K562 (cell line): ENCODE results near the gene TREX2. TPM values are rescaled to one million over a fixed set of nuclear protein-coding genes. Genes with fewer than 3 reads are reported as not detected.

Experiments used
- ATAC-seq: fragments of 200-7000 bp; cut with Tn5 transposase; 3 replicates; pipeline ENCODE4 v1.9.1; 2020; ENCODE audit warnings: moderate library complexity
- BruUV-seq: library from RNA; stranded (reverse); fragments of 400-500 nt; replicated peaks from 2 replicates; lab custom pipeline; 2021; lab: Mats Ljungman, UMichigan
- CTCF ChIA-PET: fragments of 300-600 bp; formaldehyde crosslinking; extraction: SDS; loops from one replicate; lab custom pipeline; 2021; ENCODE audit warnings: low intra/inter-chr PET ratio; lab: Yijun Ruan, JAX
- POLR2A ChIA-PET: fragments of 300-600, 350-650 bp; sonication (Branson Sonifier 250); formaldehyde crosslinking; extraction: SDS; loops from one replicate; lab custom pipeline; 2021; ENCODE audit warnings: antibody characterized with exemption, inconsistent platforms; lab: Yijun Ruan, JAX
- DNase-seq, 4 experiments: peaks; one replicate each; pipeline versions ENCODE4 v3.0.0 to v3.0.0-alpha.2; 2011 to 2018; ENCODE audit warnings: low spot score in 3 of 4, mixed read lengths in 3 of 4; ENCODE audit errors: extremely low read depth in 1 of 4
- FAIRE-seq: peaks from 2 replicates; lab custom pipeline; 2011; peaks lifted over from hg19 to GRCh38; lab: Jason Lieb, UNC
- H2AFZ ChIP-seq: 2 replicates; pipeline ENCODE4 v1.6.0; 2011; ENCODE audit warnings: low read depth, low read length, control low read depth, inconsistent platforms
- H3K27ac ChIP-seq: fragments of 200-600 bp; 3 replicates; pipeline ENCODE4 v1.8.0; 2011; ENCODE audit warnings: low read depth, mild to moderate bottlenecking, control low read depth, inconsistent platforms, low read length, moderate library complexity, mixed read lengths; ENCODE audit errors: extremely low read depth
- H3K27me3 ChIP-seq, 2 experiments: fragments of 300-600 bp in 1 of 2; 2 replicates in 1 of 2; 3 replicates in 1 of 2; pipeline versions ENCODE4 v1.6.0 to v1.8.0; 2011; ENCODE audit warnings: inconsistent platforms in 2 of 2, low read length in 2 of 2, mild to moderate bottlenecking in 1 of 2, mixed read lengths in 1 of 2, moderate library complexity in 1 of 2; ENCODE audit not compliant: control insufficient read depth in 2 of 2, insufficient read depth in 2 of 2
- H3K36me3 ChIP-seq: fragments of 300-600 bp; 3 replicates; pipeline ENCODE4 v1.8.0; 2011; ENCODE audit warnings: mild to moderate bottlenecking, low read length, inconsistent platforms; ENCODE audit not compliant: control insufficient read depth, insufficient read depth
- H3K4me1 ChIP-seq, 2 experiments: fragments of 200-600 bp in 1 of 2; replicated peaks in 1 of 2; 2 replicates in 1 of 2; 3 replicates in 1 of 2; pipeline versions ENCODE4 v1.5.1 to v1.8.0; 2011; ENCODE audit warnings: inconsistent platforms in 2 of 2, low read length in 2 of 2, mild to moderate bottlenecking in 1 of 2, mixed read lengths in 1 of 2, moderate library complexity in 1 of 2; ENCODE audit not compliant: control insufficient read depth in 2 of 2, insufficient read depth in 2 of 2
- H3K4me2 ChIP-seq: 2 replicates; pipeline ENCODE4 v1.6.1; 2011; ENCODE audit warnings: low read length, control low read depth, inconsistent platforms, mixed read lengths; ENCODE audit not compliant: insufficient read depth
- H3K4me3 ChIP-seq: fragments of 200-600 bp; sonication (generic), shearing (Covaris generic); 2 replicates; pipeline ENCODE4 v1.5.1; 2016; ENCODE audit warnings: control low read depth, inconsistent platforms
- H3K79me2 ChIP-seq: fragments of 200-600 bp; 3 replicates; pipeline ENCODE4 v1.8.0; 2011; ENCODE audit warnings: low read length, inconsistent platforms; ENCODE audit not compliant: control insufficient read depth, insufficient read depth
- H3K9ac ChIP-seq, 2 experiments: 2 replicates each; pipeline versions ENCODE4 v1.6.0 to v1.6.1; 2011; ENCODE audit warnings: low read depth in 2 of 2, low read length in 2 of 2, control low read depth in 1 of 2, inconsistent platforms in 1 of 2, mild to moderate bottlenecking in 1 of 2, mixed read lengths in 1 of 2; ENCODE audit not compliant: insufficient read depth in 1 of 2
- H3K9me1 ChIP-seq: one replicate; pipeline ENCODE4 v1.6.0; 2011; ENCODE audit warnings: inconsistent platforms, mild to moderate bottlenecking, low read length, moderate library complexity; ENCODE audit not compliant: control insufficient read depth, insufficient read depth
- H3K9me3 ChIP-seq: replicated peaks from 2 replicates; pipeline ENCODE4 v1.5.1; 2011; ENCODE audit warnings: low read depth, low read length, inconsistent platforms; ENCODE audit not compliant: control insufficient read depth, insufficient read depth
- H4K20me1 ChIP-seq: replicated peaks from 2 replicates; pipeline ENCODE4 v1.6.1; 2011; ENCODE audit warnings: low read length, inconsistent platforms, mixed read lengths; ENCODE audit not compliant: control insufficient read depth, insufficient read depth
- DDX20 ChIP-seq: fragments of 450-650 bp; IDR thresholded peaks from 2 replicates; pipeline ENCODE4 v1.6.1; 2016; ENCODE audit warnings: missing genetic modification characterization, low read depth, mild to moderate bottlenecking, missing compliant biosample characterization, moderate library complexity
- GTF2A2 ChIP-seq: IDR thresholded peaks from 2 replicates; pipeline ENCODE4 v1.6.1; 2016; ENCODE audit warnings: mild to moderate bottlenecking, missing genetic modification characterization, missing compliant biosample characterization
- SIN3B ChIP-seq: fragments of 450-650 bp; IDR thresholded peaks from 2 replicates; pipeline ENCODE4 v1.6.1; 2017; ENCODE audit warnings: low read depth, mild to moderate bottlenecking, moderate library complexity
- ZNF431 ChIP-seq: sonication (generic); formaldehyde crosslinking; IDR thresholded peaks from 2 replicates; pipeline ENCODE4 v1.8.0; 2022; ENCODE audit warnings: mild to moderate bottlenecking, missing genetic modification reagents
- ZNF445 ChIP-seq: fragments of 250-450 bp; sonication (Bioruptor Pico); IDR thresholded peaks from 2 replicates; pipeline ENCODE4 v1.4.0; 2020; ENCODE audit warnings: low read depth, mild to moderate bottlenecking, moderate library complexity
- WGBS: fragments of 100-300 bp; shearing (Covaris generic); methylation state at CpG from one replicate; pipeline ENCODE4 v1.1.6; 2016; ENCODE audit warnings: low coverage, mixed read lengths; ENCODE audit not compliant: insufficient coverage; ENCODE audit errors: missing lambda C conversion rate; 5-methylcytosine and 5-hydroxymethylcytosine counted together
- in situ Hi-C: fragments of 300-500 bp; cut with MboI; formaldehyde crosslinking; loops from 4 replicates; pipeline ENCODE4 v1.15.0; 2018; ENCODE audit warnings: inconsistent platforms, mixed read lengths
- intact Hi-C: fragments of 100-400 bp; cut with micrococcal nuclease; formaldehyde crosslinking; loops from 2 replicates; pipeline ENCODE4 v1.14.2; 2022
- polyA plus RNA-seq, 8 experiments: library from polyadenylated mRNA; depleted of rRNA in 4 of 8; stranded (reverse) in 5 of 8; unstranded in 3 of 8; fragments of >200 nt; fragmentation: Nextera tagmentation in 2 of 8; fragmentation: Illumina TruSeq in 1 of 8; extraction: Ambion mirVana in 2 of 8; extraction: Trizol in 1 of 8; gene quantifications; 2 replicates each; pipeline versions ENCODE4 v1.2.1 to v1.2.3, GENCODE V29; 2011 to 2014; ENCODE audit warnings: inconsistent platforms in 1 of 8, missing spikeins in 1 of 8
- total RNA-seq, 7 experiments: library from RNA; depleted of rRNA in 6 of 7; stranded (reverse); fragments of >200 nt in 6 of 7; fragmentation: Illumina TruSeq in 2 of 7; extraction: Trizol in 2 of 7; gene quantifications; 2 replicates each; pipeline versions ENCODE4 v1.2.1 to v1.2.3, GENCODE V29; 2011 to 2021; ENCODE audit warnings: low replicate concordance in 1 of 7
- TF ChIP-seq, protein P1 (sequence below): fragments of 450-650 bp; IDR thresholded peaks from 2 replicates; pipeline ENCODE4 v1.6.1; 2014; ENCODE audit warnings: low read depth, mild to moderate bottlenecking, moderate library complexity, borderline replicate concordance
- TF ChIP-seq, protein P2 (sequence below): IDR thresholded peaks from 2 replicates; pipeline ENCODE4 v1.6.1; 2011; ENCODE audit not compliant: insufficient read length; ENCODE audit errors: extremely low read depth
- TF ChIP-seq, protein P3 (sequence below): fragments of 200-400 bp; formaldehyde crosslinking; IDR thresholded peaks from 2 replicates; pipeline ENCODE4 v1.6.1; 2017; ENCODE audit warnings: mild to moderate bottlenecking, low read depth, low read length, moderate library complexity

Gene TREX2
- total and polyA plus RNA-seq, 9 of the 15 experiments (the other 6 are each of a cell fraction or from before 2014, with no cell fraction given) = 0.07 to 1.5 (median 0.33) TPM; not detected in 2

DNA sequence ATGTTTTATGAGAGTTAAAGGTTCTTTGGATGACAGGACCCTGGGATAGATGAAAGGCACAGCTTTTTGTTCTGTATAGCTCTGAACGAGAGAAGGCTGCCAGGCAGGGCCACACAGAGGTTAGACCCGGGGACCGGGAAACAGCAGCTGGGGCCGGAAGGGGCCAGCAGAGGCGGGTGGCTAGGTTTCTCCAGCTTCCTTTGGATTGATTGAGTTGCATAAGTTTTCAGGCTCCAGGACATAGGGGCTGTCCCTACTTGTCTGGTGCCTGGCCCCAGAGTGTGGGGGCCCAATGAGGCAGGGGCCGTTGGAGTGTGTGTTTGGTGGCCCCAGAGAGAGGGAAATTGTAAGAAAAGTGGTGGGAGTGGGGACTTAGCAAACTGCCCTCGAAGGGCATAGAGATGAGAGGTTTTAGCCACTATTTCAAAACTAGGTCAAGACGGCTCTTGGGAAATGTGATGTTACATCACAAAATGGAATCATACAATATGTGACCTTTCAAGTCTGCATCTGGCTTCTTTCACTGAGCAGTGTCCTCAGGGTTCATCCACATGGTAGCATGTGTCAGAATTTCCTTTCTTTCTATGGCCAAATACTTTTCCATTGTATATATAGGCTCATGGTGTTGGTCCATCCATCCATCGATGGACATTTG lies 30.9 kb downstream of the TREX2 start (continued):
- TF ChIP-seq, protein P1, sequence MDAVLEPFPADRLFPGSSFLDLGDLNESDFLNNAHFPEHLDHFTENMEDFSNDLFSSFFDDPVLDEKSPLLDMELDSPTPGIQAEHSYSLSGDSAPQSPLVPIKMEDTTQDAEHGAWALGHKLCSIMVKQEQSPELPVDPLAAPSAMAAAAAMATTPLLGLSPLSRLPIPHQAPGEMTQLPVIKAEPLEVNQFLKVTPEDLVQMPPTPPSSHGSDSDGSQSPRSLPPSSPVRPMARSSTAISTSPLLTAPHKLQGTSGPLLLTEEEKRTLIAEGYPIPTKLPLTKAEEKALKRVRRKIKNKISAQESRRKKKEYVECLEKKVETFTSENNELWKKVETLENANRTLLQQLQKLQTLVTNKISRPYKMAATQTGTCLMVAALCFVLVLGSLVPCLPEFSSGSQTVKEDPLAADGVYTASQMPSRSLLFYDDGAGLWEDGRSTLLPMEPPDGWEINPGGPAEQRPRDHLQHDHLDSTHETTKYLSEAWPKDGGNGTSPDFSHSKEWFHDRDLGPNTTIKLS = no peak
- TF ChIP-seq, all 486 proteins: peak for 0

DNA sequence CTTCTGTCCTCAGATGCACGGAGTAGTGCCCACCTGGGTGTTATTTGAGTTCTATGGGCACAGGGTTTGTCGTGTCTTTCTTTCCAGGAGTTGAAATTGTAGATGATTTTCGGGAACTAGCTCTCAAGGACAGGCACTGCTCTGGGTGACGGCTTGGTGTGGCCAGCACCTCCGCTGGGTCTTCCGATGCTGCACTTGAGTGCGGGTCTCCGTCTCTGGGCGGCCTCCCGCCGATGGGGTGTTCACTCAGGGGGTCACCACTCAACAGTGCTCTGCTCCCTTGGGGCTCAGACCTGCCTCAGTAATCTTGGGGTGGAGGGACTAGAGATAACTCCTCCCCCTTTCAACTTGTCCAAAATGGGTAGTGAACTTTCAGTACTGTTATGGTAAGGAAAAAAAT lies 32.1 kb downstream of the TREX2 start:
- no peaks in the 10 kb centered on the region for H3K9me3 ChIP-seq
- no peak for DNase-seq
- H3K36me3 ChIP-seq = peaks cover 4% of the 10 kb centered on the region; the same call in 1 of the 3 replicates
- no peak overlapping the region for H2AFZ ChIP-seq
- no peaks in the 10 kb centered on the region for H4K20me1 ChIP-seq
- H3K9ac ChIP-seq = peak overlapping the region in 1 of 2 experiments; percentile 68; a peak in 2 of 4 replicates
- POLR2A ChIA-PET = interaction anchor here (0.6 kb wide), 1 partner anchor 11 kb away, joined by 3 read pairs; no protein-coding TSS in a partner anchor
- no peak for ATAC-seq
- no TSS peak for BruUV-seq
- no peak for FAIRE-seq
- TF ChIP-seq, protein P2, sequence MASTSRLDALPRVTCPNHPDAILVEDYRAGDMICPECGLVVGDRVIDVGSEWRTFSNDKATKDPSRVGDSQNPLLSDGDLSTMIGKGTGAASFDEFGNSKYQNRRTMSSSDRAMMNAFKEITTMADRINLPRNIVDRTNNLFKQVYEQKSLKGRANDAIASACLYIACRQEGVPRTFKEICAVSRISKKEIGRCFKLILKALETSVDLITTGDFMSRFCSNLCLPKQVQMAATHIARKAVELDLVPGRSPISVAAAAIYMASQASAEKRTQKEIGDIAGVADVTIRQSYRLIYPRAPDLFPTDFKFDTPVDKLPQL = no peak
- no peak for TF ChIP-seq DDX20
- TF ChIP-seq, protein P3, sequence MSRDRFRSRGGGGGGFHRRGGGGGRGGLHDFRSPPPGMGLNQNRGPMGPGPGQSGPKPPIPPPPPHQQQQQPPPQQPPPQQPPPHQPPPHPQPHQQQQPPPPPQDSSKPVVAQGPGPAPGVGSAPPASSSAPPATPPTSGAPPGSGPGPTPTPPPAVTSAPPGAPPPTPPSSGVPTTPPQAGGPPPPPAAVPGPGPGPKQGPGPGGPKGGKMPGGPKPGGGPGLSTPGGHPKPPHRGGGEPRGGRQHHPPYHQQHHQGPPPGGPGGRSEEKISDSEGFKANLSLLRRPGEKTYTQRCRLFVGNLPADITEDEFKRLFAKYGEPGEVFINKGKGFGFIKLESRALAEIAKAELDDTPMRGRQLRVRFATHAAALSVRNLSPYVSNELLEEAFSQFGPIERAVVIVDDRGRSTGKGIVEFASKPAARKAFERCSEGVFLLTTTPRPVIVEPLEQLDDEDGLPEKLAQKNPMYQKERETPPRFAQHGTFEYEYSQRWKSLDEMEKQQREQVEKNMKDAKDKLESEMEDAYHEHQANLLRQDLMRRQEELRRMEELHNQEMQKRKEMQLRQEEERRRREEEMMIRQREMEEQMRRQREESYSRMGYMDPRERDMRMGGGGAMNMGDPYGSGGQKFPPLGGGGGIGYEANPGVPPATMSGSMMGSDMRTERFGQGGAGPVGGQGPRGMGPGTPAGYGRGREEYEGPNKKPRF = no peak
- no peak for TF ChIP-seq ZNF445 (CRISPR knock-in tag)
- TF ChIP-seq ZNF431 (CRISPR knock-in tag) = no peak
- TF ChIP-seq SIN3B = no peak
- TF ChIP-seq GTF2A2 (tag) = no peak
- no peak overlapping the region for H3K4me3 ChIP-seq
- no peaks in the 10 kb centered on the region for H3K9me1 ChIP-seq
- intact Hi-C loops (no loop called here), in situ Hi-C loops (no loop called here)
- WGBS = 57% methylated on average over 4 of the region's 11 CpGs
- H3K4me2 ChIP-seq = no peak overlapping the region
- H3K27me3 ChIP-seq = no peaks in the 10 kb centered on the region
- peaks cover 14% of the 10 kb centered on the region for H3K79me2 ChIP-seq
- no peak overlapping the region for H3K27ac ChIP-seq
- H3K4me1 ChIP-seq = peaks cover 22 to 53% of the 10 kb centered on the region in 2 experiments
- CTCF ChIA-PET = no interaction called here
